GM18519 (cell line): Measurements from ENCODE around the gene SHB.

ENCODE experiments used
- ATAC-seq: cut with Tn5 transposase; IDR thresholded peaks from one replicate; pipeline ENCODE4 v1.9.1; 2021; ENCODE audit warnings: mild to moderate bottlenecking, moderate library complexity; ENCODE audit not compliant: unreplicated experiment, low FRiP score

Gene SHB

GRCh38 chr9:37880916-37881479 lies 188.0 kb downstream of the SHB start:
- no peak for ATAC-seq

- ATAC-seq: no peak
Observed at GRCh38 chr9:37876376-37876775, 192.7 kb downstream of the SHB start.

- ATAC-seq: no peak
Observed at GRCh38 chr9:37873955-37874354, 195.1 kb downstream of the SHB start.

GRCh38 chr9:37870799-37871176 lies 198.2 kb downstream of the SHB start:
- ATAC-seq: no peak

- no peak for ATAC-seq
Observed at GRCh38 chr9:37870081-37870798, 198.8 kb downstream of the SHB start.
